Measurements from ENCODE around the gene IMP4. TPM values are rescaled to one million over a fixed set of nuclear protein-coding genes. Genes with fewer than 3 reads are reported as not detected.

IMP4 gene
- total RNA-seq, 2 donors from 2014 or later: 67.4 to 166 TPM

GRCh38 chr2:130378206-130378897 is 35.7 kb downstream of the IMP4 start:
- Histone ChIP-seq H3K4me1 (ENCODE audit: control insufficient read depth in 1 of 2, low read depth in 2 of 2) (peaks cover 0 to 7% of the 10 kb centered on the region in 2 donors), H3K36me3 (no peaks in the 10 kb centered on the region), H3K27me3 (replicated peaks; ENCODE audit: insufficient read depth) (no peaks in the 10 kb centered on the region), H3K9me3 (no peaks in the 10 kb centered on the region), H3K27ac (no peak overlapping the region), H3K4me3 (no peak overlapping the region)
- TF ChIP-seq CTCF (IDR thresholded peaks at IDR 0.05): no peak
- ATAC-seq (ENCODE audit: insufficient number of reproducible peaks, low FRiP score, low read depth) (no peak), DNase-seq (ENCODE audit: low spot score) (no peak)

- H3K27me3 ChIP-seq (replicated peaks; ENCODE audit: insufficient read depth): no peaks in the 10 kb centered on the region
- H3K27ac ChIP-seq: no peak overlapping the region
- TF ChIP-seq CTCF (IDR thresholded peaks at IDR 0.05): no peak
- no peaks in the 10 kb centered on the region for H3K9me3 ChIP-seq
- H3K4me3 ChIP-seq: no peak overlapping the region
- H3K4me1 ChIP-seq (ENCODE audit: control insufficient read depth in 1 of 2, low read depth in 2 of 2): peaks cover 0 to 2% of the 10 kb centered on the region in 2 donors
- no peaks in the 10 kb centered on the region for H3K36me3 ChIP-seq
- ATAC-seq (ENCODE audit: insufficient number of reproducible peaks, low FRiP score, low read depth): no peak
- no peak for DNase-seq (ENCODE audit: low spot score)
Measured at GRCh38 chr2:130378898-130379214, 36.2 kb downstream of the IMP4 start.

GRCh38 chr2:130380096-130380934 is 37.6 kb downstream of the IMP4 start:
- TF ChIP-seq CTCF (IDR thresholded peaks at IDR 0.05): no peak
- no peak overlapping the region for H3K4me3 ChIP-seq
- no peak for DNase-seq (ENCODE audit: low spot score)
- H3K27ac ChIP-seq: no peak overlapping the region
- no peak for ATAC-seq (ENCODE audit: insufficient number of reproducible peaks, low FRiP score, low read depth)
- H3K9me3 ChIP-seq: no peaks in the 10 kb centered on the region
- H3K36me3 ChIP-seq: no peaks in the 10 kb centered on the region
- no peaks in the 10 kb centered on the region for H3K27me3 ChIP-seq (replicated peaks; ENCODE audit: insufficient read depth)
- no peaks in the 10 kb centered on the region for H3K4me1 ChIP-seq (ENCODE audit: control insufficient read depth in 1 of 2, low read depth in 2 of 2)

- Histone ChIP-seq H3K9me3 (no peaks in the 10 kb centered on the region), H3K36me3 (no peaks in the 10 kb centered on the region), H3K4me3 (no peak overlapping the region), H3K27me3 (replicated peaks; ENCODE audit: insufficient read depth) (no peaks in the 10 kb centered on the region), H3K4me1 (ENCODE audit: control insufficient read depth in 1 of 2, low read depth in 2 of 2) (peaks cover 0 to 1% of the 10 kb centered on the region in 2 donors), H3K27ac (no peak overlapping the region)
- TF ChIP-seq CTCF (IDR thresholded peaks at IDR 0.05): no peak
- ATAC-seq (ENCODE audit: insufficient number of reproducible peaks, low FRiP score, low read depth): no peak
- DNase-seq (ENCODE audit: low spot score): no peak
Measured at GRCh38 chr2:130381145-130381544, 38.4 kb downstream of the IMP4 start.

GRCh38 chr2:130381619-130382018 is 38.9 kb downstream of the IMP4 start:
- H3K36me3 ChIP-seq: no peaks in the 10 kb centered on the region
- H3K4me1 ChIP-seq (ENCODE audit: control insufficient read depth in 1 of 2, low read depth in 2 of 2): peaks cover 0 to 5% of the 10 kb centered on the region in 2 donors
- H3K4me3 ChIP-seq: no peak overlapping the region
- no peaks in the 10 kb centered on the region for H3K27me3 ChIP-seq (replicated peaks; ENCODE audit: insufficient read depth)
- ATAC-seq (ENCODE audit: insufficient number of reproducible peaks, low FRiP score, low read depth) (no peak), DNase-seq (ENCODE audit: low spot score) (no peak)
- TF ChIP-seq CTCF (IDR thresholded peaks at IDR 0.05): no peak
- H3K27ac ChIP-seq: no peak overlapping the region
- no peaks in the 10 kb centered on the region for H3K9me3 ChIP-seq

All from thoracic aorta (tissue), 2 donors.